K562 (cell line): ENCODE data around the gene TERC. TPM values are rescaled to one million over a fixed set of nuclear protein-coding genes. Genes with fewer than 3 reads are reported as not detected.
A peak's percentile ranks its signal among the peaks of the same experiment; 100 is the strongest.

Experiments
- CEBPG ChIP-seq, 3 experiments: fragments of 200-800 bp in 1 of 3; sonication (Bioruptor generic) in 1 of 3; sonication (generic) in 1 of 3; formaldehyde crosslinking in 1 of 3; IDR thresholded peaks in 2 of 3; conservative IDR thresholded peaks in 1 of 3; 2 replicates each; pipeline versions ENCODE4 v1.6.1 to v1.8.0; 2016 to 2022; ENCODE audit warnings: missing compliant biosample characterization in 2 of 3, missing genetic modification characterization in 2 of 3, mild to moderate bottlenecking in 1 of 3, missing genetic modification reagents in 1 of 3
- GATA2 ChIP-seq: sonication (generic); formaldehyde crosslinking; IDR thresholded peaks from 2 replicates; pipeline ENCODE4 v1.4.0; 2020; ENCODE audit warnings: mild to moderate bottlenecking, missing genetic modification reagents
- GMEB1 ChIP-seq: fragments of 250-450 bp; sonication (Bioruptor Pico); IDR thresholded peaks from 2 replicates; pipeline ENCODE4 v1.4.0; 2020; ENCODE audit warnings: mild to moderate bottlenecking
- IRF1 ChIP-seq: sonication (generic); formaldehyde crosslinking; IDR thresholded peaks from 2 replicates; pipeline ENCODE4 v1.8.0; 2022; ENCODE audit warnings: missing genetic modification reagents, mild to moderate bottlenecking, borderline replicate concordance
- JUNB ChIP-seq: fragments of 450-650 bp; formaldehyde crosslinking; conservative IDR thresholded peaks from 2 replicates; pipeline ENCODE4 v1.4.0; 2020; ENCODE audit warnings: mild to moderate bottlenecking
- MCM5 ChIP-seq: fragments of 450-650 bp; IDR thresholded peaks from 2 replicates; pipeline ENCODE4 v1.6.1; 2016; ENCODE audit warnings: low read depth
- MECOM ChIP-seq: fragments of 250-450 bp; sonication (Bioruptor Pico); IDR thresholded peaks from 2 replicates; pipeline ENCODE4 v1.8.0; 2022; ENCODE audit warnings: inconsistent platforms
- NR2C1 ChIP-seq, 2 experiments: fragments of 450-650 bp; IDR thresholded peaks; 2 replicates each; pipeline ENCODE4 v1.6.1; 2017; ENCODE audit warnings: mild to moderate bottlenecking in 2 of 2, antibody characterized with exemption in 1 of 2, inconsistent platforms in 1 of 2, missing compliant biosample characterization in 1 of 2, missing genetic modification characterization in 1 of 2
- POLR2AphosphoS2 ChIP-seq: IDR thresholded peaks from 2 replicates; pipeline ENCODE4 v1.6.1; 2012; ENCODE audit warnings: low read length, improper control_type of control experiment
- RBM39 ChIP-seq: fragments of 200-400 bp; formaldehyde crosslinking; optimal IDR thresholded peaks from 2 replicates; pipeline ENCODE3; 2018; ENCODE audit warnings: low read depth, low read length
- SIRT6 ChIP-seq: IDR thresholded peaks from one replicate; pipeline ENCODE4 v1.6.1; 2012; ENCODE audit warnings: low read depth, mild to moderate bottlenecking, control low read depth, inconsistent platforms, low read length, moderate library complexity
- SMAD3 ChIP-seq: fragments of 450-650 bp; formaldehyde crosslinking; conservative IDR thresholded peaks from 2 replicates; pipeline ENCODE4 v1.4.0; 2020; ENCODE audit warnings: mild to moderate bottlenecking
- ZBTB7A ChIP-seq: IDR thresholded peaks from 2 replicates; pipeline ENCODE4 v1.6.1; 2011; ENCODE audit warnings: low read depth, mild to moderate bottlenecking, low read length, moderate library complexity, borderline replicate concordance; ENCODE audit not compliant: control insufficient read depth
- ZNF518B ChIP-seq: fragments of 250-450 bp; sonication (Bioruptor Pico); IDR thresholded peaks from 2 replicates; pipeline ENCODE4 v1.5.0; 2021; ENCODE audit warnings: mild to moderate bottlenecking, moderate library complexity
- ZNF592 ChIP-seq: fragments of 450-650 bp; IDR thresholded peaks from 2 replicates; pipeline ENCODE4 v1.6.1; 2017; ENCODE audit warnings: antibody characterized with exemption, mild to moderate bottlenecking
- ZNF644 ChIP-seq: fragments of 200-800 bp; sonication (Bioruptor generic); IDR thresholded peaks from 2 replicates; pipeline ENCODE4 v1.6.1; 2016; ENCODE audit warnings: low read depth, missing genetic modification characterization, missing compliant biosample characterization
- polyA plus RNA-seq, 8 experiments: library from polyadenylated mRNA; depleted of rRNA in 4 of 8; stranded (reverse) in 5 of 8; unstranded in 3 of 8; fragments of >200 nt; fragmentation: Nextera tagmentation in 2 of 8; fragmentation: Illumina TruSeq in 1 of 8; extraction: Ambion mirVana in 2 of 8; extraction: Trizol in 1 of 8; gene quantifications; 2 replicates each; pipeline versions ENCODE4 v1.2.1 to v1.2.3, GENCODE V29; 2011 to 2014; ENCODE audit warnings: inconsistent platforms in 1 of 8, missing spikeins in 1 of 8
- total RNA-seq, 7 experiments: library from RNA; depleted of rRNA in 6 of 7; stranded (reverse); fragments of >200 nt in 6 of 7; fragmentation: Illumina TruSeq in 2 of 7; extraction: Trizol in 2 of 7; gene quantifications; 2 replicates each; pipeline versions ENCODE4 v1.2.1 to v1.2.3, GENCODE V29; 2011 to 2021; ENCODE audit warnings: low replicate concordance in 1 of 7

TERC gene
- total and polyA plus RNA-seq, 9 of the 15 experiments (the other 6 are each of a cell fraction or from before 2014, with no cell fraction given), result 0.77 to 234 (median 27.9) TPM; not detected in 3

- TF ChIP-seq CEBPG (CRISPR knock-in tag; IDR thresholded peaks at IDR 0.05) (no peak), CEBPG (tag; conservative IDR thresholded peaks at IDR 0.05 in 1 of 2, IDR thresholded peaks at IDR 0.05 in 1 of 2) (no peak), GATA2 (CRISPR knock-in tag) (0 out of 2 replicates have a peak, but pooled peaks have one; percentile 16), SMAD3 (CRISPR knock-in tag) (no peak; the same call in 1 of the 2 replicates), RBM39 (no peak), ZNF518B (no peak), MECOM (CRISPR knock-in tag) (peak; percentile 78), ZNF644 (tag) (0 out of 2 replicates have a peak, but pooled peaks have one; percentile 43), POLR2AphosphoS2 (no peak), ZNF592 (0 out of 2 replicates have a peak, but pooled peaks have one; percentile 11), JUNB (CRISPR knock-in tag) (no peak), IRF1 (CRISPR knock-in tag) (no peak), NR2C1 (IDR thresholded peaks at IDR 0.05) (0 out of 2 replicates have a peak, but pooled peaks have one; percentile 12), NR2C1 (tag; IDR thresholded peaks at IDR 0.05) (no peak), ZBTB7A (no peak), GMEB1 (no peak), MCM5 (no peak), SIRT6 (no peak)
These were observed 6.4 kb downstream of the TERC start (continued) for GRCh38 chr3:169758359-169758994.
